Pancreas (tissue), 10 donors: ENCODE results near the gene CNNM4. TPM values are rescaled to one million over a fixed set of nuclear protein-coding genes. Genes with fewer than 3 reads are reported as not detected.

Experiments used
- ATAC-seq, 4 donors: fragments of 200-7000 bp; cut with Tn5 transposase; one replicate each; pipeline versions ENCODE4 v1.8.0 to v1.9.1; 2020; ENCODE audit warnings: mild to moderate bottlenecking in 4 of 4, moderate library complexity in 4 of 4
- DNase-seq, 6 donors: peaks; one replicate each; pipeline ENCODE4 v3.0.0-alpha.2; 2020
- FAIRE-seq: peaks from 2 replicates; lab custom pipeline; 2012; peaks lifted over from hg19 to GRCh38; lab: Jason Lieb, UNC
- H3K27ac ChIP-seq, 4 donors: fragments of 200-600 bp; sonication (generic); 1 replicate in 3 of 4; 2 replicates in 1 of 4; pipeline versions ENCODE4 v1.5.0 to v1.8.0; 2020
- H3K27me3 ChIP-seq, 4 donors: fragments of 200-600 bp; one replicate each; pipeline ENCODE4 v1.8.0; 2021
- H3K36me3 ChIP-seq, 3 donors: fragments of 200-600 bp; sonication (generic) in 1 of 3; one replicate each; pipeline versions ENCODE4 v1.5.0 to v1.8.0; 2020 to 2021
- H3K4me1 ChIP-seq, 3 donors: fragments of 200-600 bp; one replicate each; pipeline ENCODE4 v1.8.0; 2021
- H3K4me3 ChIP-seq, 4 donors: fragments of 200-600 bp; sonication (generic) in 2 of 4; one replicate each; pipeline versions ENCODE4 v1.5.0 to v1.8.0; 2020 to 2021
- H3K9me3 ChIP-seq, 4 donors: fragments of 200-600 bp; one replicate each; pipeline ENCODE4 v1.8.0; 2021
- CTCF ChIP-seq, 4 donors: fragments of 200-600 bp; sonication (generic) in 3 of 4; IDR thresholded peaks; one replicate each; pipeline versions ENCODE4 v1.5.0 to v1.8.0; 2021; ENCODE audit warnings: antibody characterized with exemption in 4 of 4
- WGBS, 2 donors: extraction: QIAGEN DNeasy Blood & Tissue Kit; methylation state at CpG; one replicate each; pipeline ENCODE4 v1.1.7; 2013; 5-methylcytosine and 5-hydroxymethylcytosine counted together
- intact Hi-C, 3 donors: fragments of 100-400 bp; cut with DNase I; formaldehyde crosslinking; loops; one replicate each; pipeline versions ENCODE4 v1.11.1 to v1.14.2; 2022
- polyA plus RNA-seq, 2 donors: library from polyadenylated mRNA; stranded (reverse); fragments of 200-250 nt; gene quantifications; one replicate each; pipeline ENCODE4 v1.2.3, GENCODE V29; 2013
- total RNA-seq, 6 donors: library from RNA; stranded (reverse); fragmentation: NEBNext Ultra II Directional in 4 of 6; extraction: Animal tissue kit (Norgen Biotek cat#: 25700) in 4 of 6; gene quantifications; one replicate each; pipeline versions ENCODE4 v1.2.1 to v1.2.4, GENCODE V29; 2021 to 2023
- donor health status: healthy with polysubstance abuse.
- donor health status: DM: no; HTN: no; CAD: no; lungs with moderate emphysema.
- donor health status: DM: no; HTN: no; CAD: no.
- donor health status: control.
- donor health status: control.
- donor health status: Bipolar disorder and iron deficiency.
- donor health status: DM: yes; HTN: yes; CAD: no.
- donor health status: DM: no; HTN: no; CAD: no.
- donor health status: DM: no; HTN: no; CAD: no.
- donor health status: DM: yes; HTN: yes; CAD: no.

The CNNM4 gene
- total and polyA plus RNA-seq, 8 donors: 3.3 to 6.9 (median 5.5) TPM

- no peak for TF ChIP-seq CTCF (IDR thresholded peaks at IDR 0.05)
- intact Hi-C loops: no loop called here
- no peaks in the 10 kb centered on the region for H3K4me1 ChIP-seq
- ATAC-seq (no peak), FAIRE-seq (no peak), DNase-seq (no peak)
- no peak overlapping the region for H3K27ac ChIP-seq
- H3K4me3 ChIP-seq: no peak overlapping the region
- H3K27me3 ChIP-seq: no peaks in the 10 kb centered on the region
- H3K9me3 ChIP-seq: no peaks in the 10 kb centered on the region
- 88 to 89% methylated on average over 4 of the region's 4 CpGs for WGBS, 2 donors
- peaks cover 0 to 21% (median 8%) of the 10 kb centered on the region in 3 donors for H3K36me3 ChIP-seq
These were observed 34.6 kb upstream of the CNNM4 start for GRCh38 chr2:96726131-96726530.

- Histone ChIP-seq H3K27ac (no peak overlapping the region), H3K36me3 (peaks cover 0 to 34% (median 13%) of the 10 kb centered on the region in 3 donors), H3K27me3 (no peaks in the 10 kb centered on the region), H3K4me3 (no peak overlapping the region), H3K4me1 (no peaks in the 10 kb centered on the region), H3K9me3 (no peaks in the 10 kb centered on the region)
- intact Hi-C loops: no loop called here
- peak in 1 of 4 donors; percentile 16 for ATAC-seq
- no peak for DNase-seq
- WGBS, 2 donors: 93 to 95% methylated on average over 5 of the region's 5 CpGs
- no peak for FAIRE-seq
- no peak for TF ChIP-seq CTCF (IDR thresholded peaks at IDR 0.05)
These were observed 33.3 kb upstream of the CNNM4 start for GRCh38 chr2:96727431-96727830.

- H3K27ac ChIP-seq: no peak overlapping the region
- H3K4me3 ChIP-seq: no peak overlapping the region
- 94% methylated on average over 7 of the region's 7 CpGs for WGBS, 2 donors
- FAIRE-seq (no peak), DNase-seq (no peak), ATAC-seq (no peak)
- intact Hi-C loops: no loop called here
- H3K9me3 ChIP-seq: no peaks in the 10 kb centered on the region
- no peaks in the 10 kb centered on the region for H3K4me1 ChIP-seq
- no peak for TF ChIP-seq CTCF (IDR thresholded peaks at IDR 0.05)
- H3K36me3 ChIP-seq: peaks cover 0 to 54% (median 13%) of the 10 kb centered on the region in 3 donors
- no peaks in the 10 kb centered on the region for H3K27me3 ChIP-seq
These were observed 31.0 kb upstream of the CNNM4 start for GRCh38 chr2:96729748-96730147.

- Histone ChIP-seq H3K4me1 (no peaks in the 10 kb centered on the region), H3K9me3 (no peaks in the 10 kb centered on the region), H3K27ac (no peak overlapping the region), H3K4me3 (no peak overlapping the region), H3K27me3 (no peaks in the 10 kb centered on the region), H3K36me3 (peaks cover 0 to 54% (median 13%) of the 10 kb centered on the region in 3 donors)
- DNase-seq (no peak), ATAC-seq (no peak), FAIRE-seq (no peak)
- intact Hi-C loops: no loop called here
- WGBS, 2 donors: 94 to 97% methylated on average over 2 of the region's 2 CpGs
- no peak for TF ChIP-seq CTCF (IDR thresholded peaks at IDR 0.05)
These were observed 30.5 kb upstream of the CNNM4 start for GRCh38 chr2:96730212-96730611.

- intact Hi-C loops: no loop called here
- WGBS, 2 donors: 74 to 86% methylated on average over 3 of the region's 3 CpGs
- Histone ChIP-seq H3K4me3 (no peak overlapping the region), H3K36me3 (peaks cover 0 to 49% (median 9%) of the 10 kb centered on the region in 3 donors), H3K27me3 (no peaks in the 10 kb centered on the region), H3K9me3 (no peaks in the 10 kb centered on the region), H3K4me1 (peaks cover 7 to 13% (median 11%) of the 10 kb centered on the region in 3 donors), H3K27ac (no peak overlapping the region)
- TF ChIP-seq CTCF (IDR thresholded peaks at IDR 0.05): no peak
- DNase-seq: no peak
- peak in 1 of 4 donors; percentile 49 for ATAC-seq
- FAIRE-seq: no peak
These were observed 26.8 kb upstream of the CNNM4 start for GRCh38 chr2:96733931-96734330.
